Measurements from ENCODE around the gene DOCK11. TPM values are rescaled to one million over a fixed set of nuclear protein-coding genes. Genes with fewer than 3 reads are reported as not detected.

The DOCK11 gene
- total RNA-seq, 4 donors from 2014 or later, result 61.9 to 139 (median 80.1) TPM

GRCh38 chrX:118538386-118538785 lies 42.8 kb downstream of the DOCK11 start:
- Histone ChIP-seq H3K4me3 (no peak overlapping the region), H3K4me1 (peaks cover 0 to 61% (median 0%) of the 10 kb centered on the region in 3 donors), H3K9me3 (no peaks in the 10 kb centered on the region), H3K27ac (peak overlapping the region in 2 of 4 donors; percentile 15 to 63), H3K36me3 (no peaks in the 10 kb centered on the region), H3K27me3 (no peaks in the 10 kb centered on the region)
- no peak for ATAC-seq
- WGBS, 2 donors (ENCODE audit: low coverage in 1 of 2), result 60% methylated on average over 2 to 5 of the region's 5 CpGs
- TF ChIP-seq POLR2A (IDR thresholded peaks at IDR 0.05) (no peak), EP300 (IDR thresholded peaks at IDR 0.05) (no peak), CTCF (IDR thresholded peaks at IDR 0.05) (no peak), POLR2AphosphoS5 (IDR thresholded peaks at IDR 0.05) (no peak)

- TF ChIP-seq CTCF (IDR thresholded peaks at IDR 0.05) (no peak), POLR2A (IDR thresholded peaks at IDR 0.05) (no peak), EP300 (IDR thresholded peaks at IDR 0.05) (no peak), POLR2AphosphoS5 (IDR thresholded peaks at IDR 0.05) (no peak)
- ATAC-seq, result no peak
- H3K4me3 ChIP-seq, result no peak overlapping the region
Measured at GRCh38 chrX:118540342-118540741, 44.7 kb downstream of the DOCK11 start.

GRCh38 chrX:118541482-118541881 lies 45.9 kb downstream of the DOCK11 start:
- Histone ChIP-seq H3K4me3 (no peak overlapping the region), H3K36me3 (peaks cover 0 to 2% of the 10 kb centered on the region in 2 donors), H3K9me3 (no peaks in the 10 kb centered on the region), H3K27ac (no peak overlapping the region), H3K4me1 (peaks cover 0 to 31% (median 0%) of the 10 kb centered on the region in 3 donors), H3K27me3 (no peaks in the 10 kb centered on the region)
- ATAC-seq, result no peak
- TF ChIP-seq POLR2AphosphoS5 (IDR thresholded peaks at IDR 0.05), result no peak
- no peak for TF ChIP-seq POLR2A (IDR thresholded peaks at IDR 0.05)
- WGBS, 2 donors (ENCODE audit: low coverage in 1 of 2), result 77 to 80% methylated on average over 1 to 3 of the region's 3 CpGs

More at GRCh38 chrX:118540342-118540741, 44.7 kb downstream of the DOCK11 start:
- peaks cover 0 to 42% (median 0%) of the 10 kb centered on the region in 3 donors for H3K4me1 ChIP-seq
- H3K27me3 ChIP-seq, result no peaks in the 10 kb centered on the region
- no peaks in the 10 kb centered on the region for H3K36me3 ChIP-seq
- WGBS, 2 donors (ENCODE audit: low coverage in 1 of 2), result 70 to 76% methylated on average over 2 to 4 of the region's 4 CpGs
- no peak overlapping the region for H3K27ac ChIP-seq
- no peaks in the 10 kb centered on the region for H3K9me3 ChIP-seq

- H3K36me3 ChIP-seq, result peaks cover 0 to 34% of the 10 kb centered on the region in 2 donors
- H3K9me3 ChIP-seq, result no peaks in the 10 kb centered on the region
- no peaks in the 10 kb centered on the region for H3K27me3 ChIP-seq
- WGBS, 2 donors (ENCODE audit: low coverage in 1 of 2), result 15% methylated on average over 1 of the region's 5 CpGs; no CpG with 5 or more reads in 1 of the 2 donors
- no peak overlapping the region for H3K27ac ChIP-seq
- no peak overlapping the region for H3K4me3 ChIP-seq
- ATAC-seq, result no peak
- no peaks in the 10 kb centered on the region for H3K4me1 ChIP-seq
- no peak for TF ChIP-seq POLR2A (IDR thresholded peaks at IDR 0.05)
- TF ChIP-seq EP300 (IDR thresholded peaks at IDR 0.05), result no peak
- no peak for TF ChIP-seq CTCF (IDR thresholded peaks at IDR 0.05)
- TF ChIP-seq POLR2AphosphoS5 (IDR thresholded peaks at IDR 0.05), result no peak
Measured at GRCh38 chrX:118545510-118545909, 49.9 kb downstream of the DOCK11 start.

- TF ChIP-seq POLR2A (IDR thresholded peaks at IDR 0.05) (no peak), EP300 (IDR thresholded peaks at IDR 0.05) (no peak), CTCF (IDR thresholded peaks at IDR 0.05) (no peak), POLR2AphosphoS5 (IDR thresholded peaks at IDR 0.05) (no peak)
- Histone ChIP-seq H3K27ac (no peak overlapping the region), H3K27me3 (no peaks in the 10 kb centered on the region), H3K4me1 (peaks cover 0 to 8% (median 0%) of the 10 kb centered on the region in 3 donors), H3K4me3 (no peak overlapping the region), H3K36me3 (peaks cover 0 to 41% of the 10 kb centered on the region in 2 donors), H3K9me3 (no peaks in the 10 kb centered on the region)
- WGBS, 2 donors (ENCODE audit: low coverage in 1 of 2), result 90 to 100% methylated on average over 1 to 2 of the region's 3 CpGs
- ATAC-seq, result no peak
Measured at GRCh38 chrX:118548841-118549240, 53.2 kb downstream of the DOCK11 start.
